Esophagus muscularis mucosa (tissue), 4 donors: Measurements from ENCODE around the gene GJD2. TPM values are rescaled to one million over a fixed set of nuclear protein-coding genes. Genes with fewer than 3 reads are reported as not detected.

Experiments
- DNase-seq: peaks from one replicate; pipeline ENCODE4 v3.0.0-alpha.2; 2017; ENCODE audit errors: extremely low spot score
- H3K27ac ChIP-seq, 4 donors: fragments of 200-600 bp; sonication (generic); replicated peaks in 1 of 4; 1 replicate in 3 of 4; 2 replicates in 1 of 4; pipeline ENCODE4 v1.5.1; 2016 to 2019; ENCODE audit warnings: mild to moderate bottlenecking in 1 of 4
- H3K27me3 ChIP-seq, 4 donors: fragments of 200-600 bp; sonication (generic); one replicate each; pipeline versions ENCODE4 v1.5.1 to v1.6.0; 2016 to 2019
- H3K36me3 ChIP-seq, 4 donors: fragments of 200-600 bp; sonication (generic); one replicate each; pipeline ENCODE4 v1.5.1; 2016 to 2019
- H3K4me1 ChIP-seq, 4 donors: fragments of 200-600 bp; sonication (generic); one replicate each; pipeline ENCODE4 v1.5.1; 2016 to 2019
- H3K4me3 ChIP-seq, 4 donors: fragments of 200-600 bp; sonication (generic); 1 replicate in 2 of 4; 2 replicates in 2 of 4; pipeline ENCODE4 v1.5.1; 2016 to 2019; ENCODE audit warnings: mild to moderate bottlenecking in 4 of 4, moderate library complexity in 1 of 4
- H3K9me3 ChIP-seq, 4 donors: fragments of 200-600 bp; sonication (generic); 1 replicate in 3 of 4; 2 replicates in 1 of 4; pipeline ENCODE4 v1.5.1; 2016 to 2019
- CTCF ChIP-seq, 3 experiments: fragments of 200-600 bp in 2 of 3; fragments of 450-650 bp in 1 of 3; sonication (generic) in 2 of 3; IDR thresholded peaks; one replicate each; pipeline ENCODE4 v1.5.1; 2017 to 2019; ENCODE audit warnings: antibody characterized with exemption in 3 of 3, mild to moderate bottlenecking in 2 of 3, moderate library complexity in 1 of 3
- EP300 ChIP-seq: sonication (generic); formaldehyde crosslinking; IDR thresholded peaks from one replicate; pipeline ENCODE4 v1.6.1; 2017; ENCODE audit warnings: antibody characterized with exemption
- POLR2A ChIP-seq: fragments of 450-650 bp; IDR thresholded peaks from one replicate; pipeline ENCODE4 v1.6.1; 2017; ENCODE audit warnings: antibody characterized with exemption, moderate library complexity, mild to moderate bottlenecking, low read depth
- POLR2AphosphoS5 ChIP-seq, 2 donors: sonication (generic); formaldehyde crosslinking; IDR thresholded peaks; one replicate each; pipeline ENCODE4 v1.6.1; 2017; ENCODE audit warnings: antibody characterized with exemption in 2 of 2
- WGBS: methylation state at CpG from one replicate; pipeline ENCODE4 v1.1.5; 2018; 5-methylcytosine and 5-hydroxymethylcytosine counted together
- intact Hi-C: fragments of 100-400 bp; cut with DNase I; formaldehyde crosslinking; loops from one replicate; pipeline ENCODE4 v1.15.1; 2023
- total RNA-seq, 4 donors: library from RNA; depleted of rRNA; stranded (reverse); fragments of >200 nt; gene quantifications; one replicate each; pipeline versions ENCODE4 v1.1.0 to v1.2.1, GENCODE V29; 2016

Gene GJD2
- total RNA-seq, 4 donors from 2014 or later: not detected

- Histone ChIP-seq H3K27me3 (peaks cover 0 to 19% (median 3%) of the 10 kb centered on the region in 4 donors), H3K27ac (peak overlapping the region in 1 of 4 donors; percentile 2), H3K4me1 (peaks cover 12 to 26% (median 21%) of the 10 kb centered on the region in 4 donors), H3K36me3 (peaks cover 0 to 7% (median 0%) of the 10 kb centered on the region in 4 donors), H3K4me3 (no peak overlapping the region), H3K9me3 (no peaks in the 10 kb centered on the region)
- TF ChIP-seq POLR2A (no peak), CTCF (IDR thresholded peaks at IDR 0.05) (no peak), POLR2AphosphoS5 (IDR thresholded peaks at IDR 0.05) (no peak), EP300 (no peak)
- no peak for DNase-seq
- WGBS: 40% methylated on average over 12 of the region's 16 CpGs
- intact Hi-C loops: no loop called here
Observed at GRCh38 chr15:34799149-34800101, 44.6 kb upstream of the GJD2 start.

GRCh38 chr15:34796847-34797435 is 42.1 kb upstream of the GJD2 start:
- DNase-seq: no peak
- H3K4me3 ChIP-seq: no peak overlapping the region
- TF ChIP-seq POLR2A (no peak), CTCF (IDR thresholded peaks at IDR 0.05) (no peak), EP300 (no peak), POLR2AphosphoS5 (IDR thresholded peaks at IDR 0.05) (no peak)
- peaks cover 12 to 32% (median 26%) of the 10 kb centered on the region in 4 donors for H3K4me1 ChIP-seq
- H3K27me3 ChIP-seq: peaks cover 0 to 38% (median 5%) of the 10 kb centered on the region in 4 donors
- intact Hi-C loops: no loop called here
- 67% methylated on average over 5 of the region's 5 CpGs for WGBS
- no peak overlapping the region for H3K27ac ChIP-seq
- H3K36me3 ChIP-seq: peaks cover 0 to 32% (median 0%) of the 10 kb centered on the region in 4 donors
- H3K9me3 ChIP-seq: no peaks in the 10 kb centered on the region

- Histone ChIP-seq H3K4me3 (peak within 1 kb of the TSS; percentile 36 to 47 (median 38)), H3K9me3 (no peaks in the 10 kb centered on the region), H3K36me3 (peaks cover 0 to 44% (median 0%) of the 10 kb centered on the region in 4 donors), H3K27ac (no peak within 1 kb of the TSS), H3K27me3 (peaks cover 0 to 38% (median 5%) of the 10 kb centered on the region in 4 donors), H3K4me1 (peaks cover 12 to 32% (median 26%) of the 10 kb centered on the region in 4 donors)
- 26% methylated on average over 18 of the region's 44 CpGs for WGBS
- intact Hi-C loops: no loop called here
- no peak for DNase-seq
- TF ChIP-seq EP300 (no peak), POLR2AphosphoS5 (IDR thresholded peaks at IDR 0.05) (peak in 1 of 2 donors; percentile 34), CTCF (IDR thresholded peaks at IDR 0.05) (peak in 1 of 3 experiments; percentile 18)
Observed at GRCh38 chr15:34795267-34796081, 40.7 kb upstream of the GJD2 start, which contains the start of gene ACTC1. Gene ACTC1, minus strand, starts transcription at chr15:34795549. Its CDS starts 741 bp downstream, at chr15:34794808.

GRCh38 chr15:34794590-34795206 is 39.9 kb upstream of the GJD2 start:
- intact Hi-C loops: no loop called here
- H3K27ac ChIP-seq: no peak overlapping the region
- peak overlapping the region; percentile 36 to 47 (median 38) for H3K4me3 ChIP-seq

More at GRCh38 chr15:34794590-34795206, 39.9 kb upstream of the GJD2 start:
- Histone ChIP-seq H3K9me3 (no peaks in the 10 kb centered on the region), H3K4me1 (peaks cover 12 to 30% (median 26%) of the 10 kb centered on the region in 4 donors), H3K27me3 (peaks cover 0 to 38% (median 5%) of the 10 kb centered on the region in 4 donors), H3K36me3 (peaks cover 0 to 44% (median 0%) of the 10 kb centered on the region in 4 donors)
- TF ChIP-seq EP300 (no peak), POLR2AphosphoS5 (IDR thresholded peaks at IDR 0.05) (no peak), CTCF (IDR thresholded peaks at IDR 0.05) (no peak), POLR2A (no peak)
- DNase-seq: no peak
- 25% methylated on average over 28 of the region's 33 CpGs for WGBS
